Muscle of leg (tissue), 11 donors: ENCODE measurements around the gene FOXP4. TPM values are rescaled to one million over a fixed set of nuclear protein-coding genes. Genes with fewer than 3 reads are reported as not detected.

ENCODE experiments used
- DNase-seq: peaks from one replicate; pipeline ENCODE4 v3.0.0; 2013
- H3K27ac ChIP-seq: one replicate; pipeline ENCODE4 v1.5.1; 2013; ENCODE audit warnings: mild to moderate bottlenecking, low read length, control low read depth
- H3K27me3 ChIP-seq: one replicate; pipeline ENCODE4 v1.6.1; 2013; ENCODE audit warnings: low read length; ENCODE audit not compliant: control insufficient read depth, insufficient read depth
- H3K36me3 ChIP-seq: one replicate; pipeline ENCODE4 v1.6.1; 2013; ENCODE audit warnings: low read length; ENCODE audit not compliant: control insufficient read depth, insufficient read depth
- H3K4me1 ChIP-seq: one replicate; pipeline ENCODE4 v1.6.1; 2013; ENCODE audit warnings: low read length; ENCODE audit not compliant: control insufficient read depth, insufficient read depth
- H3K4me3 ChIP-seq: one replicate; pipeline ENCODE4 v1.5.1; 2013; ENCODE audit warnings: low read length, control low read depth
- H3K9me3 ChIP-seq: replicated peaks from 2 replicates; pipeline ENCODE4 v1.6.1; 2013; ENCODE audit warnings: low read depth, low read length; ENCODE audit not compliant: control insufficient read depth
- WGBS: methylation state at CpG from one replicate; pipeline ENCODE4 v1.1.5; 2013; ENCODE audit warnings: missing lambda C conversion rate; ENCODE audit not compliant: insufficient coverage; 5-methylcytosine and 5-hydroxymethylcytosine counted together
- polyA plus RNA-seq, 8 donors: library from polyadenylated mRNA; unstranded; fragments of 120-200 nt; gene quantifications; one replicate each; pipeline versions ENCODE4 v1.2.1 to v1.2.3, GENCODE V29; 2013; ENCODE audit warnings: inconsistent platforms in 1 of 8, low replicate concordance in 1 of 8; ENCODE audit not compliant: insufficient read length in 8 of 8, insufficient read depth in 1 of 8
- total RNA-seq: library from RNA; stranded (reverse); fragments of 120-200 nt; gene quantifications from one replicate; pipeline ENCODE4 v1.2.4, GENCODE V29; 2013

Gene FOXP4
- total and polyA plus RNA-seq, 9 donors = 3.0 to 25.7 (median 14.3) TPM

GRCh38 chr6:41519745-41520699 lies 26.2 kb upstream of the FOXP4 start:
- no peak overlapping the region for H3K27ac ChIP-seq
- no peak overlapping the region for H3K4me3 ChIP-seq
- no peak for DNase-seq
- H3K9me3 ChIP-seq = no peaks in the 10 kb centered on the region
- H3K4me1 ChIP-seq = no peaks in the 10 kb centered on the region
- WGBS = 63% methylated on average over 5 of the region's 8 CpGs
- peaks cover 38% of the 10 kb centered on the region for H3K27me3 ChIP-seq
- no peaks in the 10 kb centered on the region for H3K36me3 ChIP-seq

- H3K9me3 ChIP-seq = no peaks in the 10 kb centered on the region
- WGBS = 77% methylated on average over 12 of the region's 15 CpGs
- H3K4me3 ChIP-seq = no peak overlapping the region
- no peak for DNase-seq
- H3K4me1 ChIP-seq = peaks cover under 1% of the 10 kb centered on the region
- peaks cover 51% of the 10 kb centered on the region for H3K27me3 ChIP-seq
- H3K36me3 ChIP-seq = no peaks in the 10 kb centered on the region
- H3K27ac ChIP-seq = no peak overlapping the region
These were observed 23.2 kb upstream of the FOXP4 start for GRCh38 chr6:41522780-41523548.

GRCh38 chr6:41523915-41524633 lies 22.1 kb upstream of the FOXP4 start:
- 48% methylated on average over 5 of the region's 14 CpGs for WGBS
- no peaks in the 10 kb centered on the region for H3K9me3 ChIP-seq
- H3K27ac ChIP-seq = no peak overlapping the region
- DNase-seq = no peak
- H3K4me3 ChIP-seq = no peak overlapping the region
- H3K27me3 ChIP-seq = peaks cover 62% of the 10 kb centered on the region
- H3K36me3 ChIP-seq = no peaks in the 10 kb centered on the region
- peaks cover 10% of the 10 kb centered on the region for H3K4me1 ChIP-seq

- DNase-seq = no peak
- no peak overlapping the region for H3K27ac ChIP-seq
- peaks cover 67% of the 10 kb centered on the region for H3K27me3 ChIP-seq
- H3K36me3 ChIP-seq = no peaks in the 10 kb centered on the region
- no peak overlapping the region for H3K4me3 ChIP-seq
- peaks cover 10% of the 10 kb centered on the region for H3K4me1 ChIP-seq
- no peaks in the 10 kb centered on the region for H3K9me3 ChIP-seq
- 40% methylated on average over 3 of the region's 7 CpGs for WGBS
These were observed 21.6 kb upstream of the FOXP4 start for GRCh38 chr6:41524634-41525011.

- no peaks in the 10 kb centered on the region for H3K36me3 ChIP-seq
- H3K4me1 ChIP-seq = peaks cover 24% of the 10 kb centered on the region
- 8% methylated on average over 10 of the region's 14 CpGs for WGBS
- H3K27me3 ChIP-seq = peaks cover 75% of the 10 kb centered on the region
- H3K27ac ChIP-seq = no peak overlapping the region
- no peaks in the 10 kb centered on the region for H3K9me3 ChIP-seq
- DNase-seq = peak; percentile 61
- H3K4me3 ChIP-seq = no peak overlapping the region
These were observed 18.3 kb upstream of the FOXP4 start for GRCh38 chr6:41527721-41528408.

- WGBS = 21% methylated on average over 5 of the region's 11 CpGs
- Histone ChIP-seq H3K9me3 (no peaks in the 10 kb centered on the region), H3K36me3 (no peaks in the 10 kb centered on the region), H3K27ac (no peak overlapping the region), H3K4me1 (peaks cover 24% of the 10 kb centered on the region), H3K4me3 (no peak overlapping the region), H3K27me3 (peaks cover 69% of the 10 kb centered on the region)
- DNase-seq = no peak
These were observed 17.7 kb upstream of the FOXP4 start for GRCh38 chr6:41528409-41528963.

- Histone ChIP-seq H3K27me3 (peaks cover 64% of the 10 kb centered on the region), H3K4me1 (peaks cover 24% of the 10 kb centered on the region), H3K36me3 (no peaks in the 10 kb centered on the region), H3K27ac (no peak overlapping the region), H3K9me3 (no peaks in the 10 kb centered on the region), H3K4me3 (no peak overlapping the region)
- no peak for DNase-seq
- 66% methylated on average over 3 of the region's 5 CpGs for WGBS
These were observed 17.1 kb upstream of the FOXP4 start for GRCh38 chr6:41529049-41529448.

- Histone ChIP-seq H3K9me3 (no peaks in the 10 kb centered on the region), H3K4me3 (no peak overlapping the region), H3K27ac (no peak overlapping the region), H3K36me3 (no peaks in the 10 kb centered on the region), H3K27me3 (peaks cover 64% of the 10 kb centered on the region), H3K4me1 (peaks cover 24% of the 10 kb centered on the region)
- 82% methylated on average over 5 of the region's 7 CpGs for WGBS
- no peak for DNase-seq
These were observed 16.2 kb upstream of the FOXP4 start for GRCh38 chr6:41529970-41530369.

- Histone ChIP-seq H3K36me3 (no peaks in the 10 kb centered on the region), H3K9me3 (no peaks in the 10 kb centered on the region), H3K4me3 (no peak overlapping the region), H3K4me1 (peaks cover 24% of the 10 kb centered on the region), H3K27me3 (peaks cover 64% of the 10 kb centered on the region), H3K27ac (no peak overlapping the region)
- DNase-seq = no peak
- 71% methylated on average over 6 of the region's 7 CpGs for WGBS
These were observed 15.7 kb upstream of the FOXP4 start for GRCh38 chr6:41530476-41530875.
